HEK293 (cell line): ENCODE data around the gene TMEM179.

Source experiments
- CTCF ChIA-PET: fragments of 350-600 bp; formaldehyde crosslinking; extraction: SDS; loops from one replicate; lab custom pipeline; 2021; ENCODE audit warnings: antibody characterized with exemption; lab: Yijun Ruan, JAX
- POLR2A ChIA-PET: fragments of 300-600 bp; formaldehyde crosslinking; extraction: SDS; loops from one replicate; lab custom pipeline; 2020; ENCODE audit warnings: antibody characterized with exemption, inconsistent platforms; lab: Yijun Ruan, JAX
- H3K27ac ChIP-seq: fragments of 200-500 bp; sonication (Bioruptor generic); 2 replicates; pipeline ENCODE4 v1.5.1; 2014; ENCODE audit warnings: low read depth, low read length, control low read depth, inconsistent platforms; ENCODE audit errors: extremely low read depth
- H3K36me3 ChIP-seq, 2 experiments: fragments of 200-500 bp in 1 of 2; sonication (Bioruptor generic) in 1 of 2; 1 replicate in 1 of 2; 2 replicates in 1 of 2; pipeline ENCODE4 v1.5.1; 2014 to 2017; ENCODE audit warnings: inconsistent platforms in 2 of 2, low read length in 2 of 2; ENCODE audit not compliant: control insufficient read depth in 2 of 2, insufficient read depth in 1 of 2
- H3K4me1 ChIP-seq: fragments of 200-500 bp; sonication (Bioruptor generic); 2 replicates; pipeline ENCODE4 v1.5.1; 2014; ENCODE audit warnings: mild to moderate bottlenecking, low read length, inconsistent platforms; ENCODE audit not compliant: control insufficient read depth, insufficient read depth
- H3K4me3 ChIP-seq: 2 replicates; pipeline ENCODE4 v1.5.1; 2011; ENCODE audit warnings: low read depth, mild to moderate bottlenecking, control low read depth, low read length, moderate library complexity
- H3K9me3 ChIP-seq: fragments of 200-500 bp; sonication (Bioruptor generic); 2 replicates; pipeline ENCODE4 v1.5.1; 2014; ENCODE audit warnings: low read depth, low read length, inconsistent platforms; ENCODE audit not compliant: control insufficient read depth, insufficient read depth
- ATF2 ChIP-seq: fragments of 450-650 bp; formaldehyde crosslinking; IDR thresholded peaks from 2 replicates; pipeline ENCODE4 v1.5.1; 2016; ENCODE audit warnings: missing biosample characterization, missing genetic modification characterization, low read depth
- BCL11B ChIP-seq: fragments of 450-650 bp; formaldehyde crosslinking; IDR thresholded peaks from 2 replicates; pipeline ENCODE4 v1.5.1; 2016; ENCODE audit warnings: low read depth, missing biosample characterization, missing genetic modification characterization
- ELK4 ChIP-seq: IDR thresholded peaks from 2 replicates; pipeline ENCODE4 v1.6.1; 2011; ENCODE audit warnings: mild to moderate bottlenecking, low read depth, low read length, borderline replicate concordance
- GLI4 ChIP-seq: fragments of 450-650 bp; formaldehyde crosslinking; IDR thresholded peaks from 2 replicates; pipeline ENCODE4 v1.5.1; 2016; ENCODE audit warnings: missing biosample characterization, missing genetic modification characterization
- HIC1 ChIP-seq: fragments of 450-650 bp; formaldehyde crosslinking; IDR thresholded peaks from 2 replicates; pipeline ENCODE4 v1.5.1; 2016; ENCODE audit warnings: missing biosample characterization, missing genetic modification characterization
- KLF1 ChIP-seq: fragments of 450-650 bp; formaldehyde crosslinking; IDR thresholded peaks from 2 replicates; pipeline ENCODE4 v1.5.1; 2016; ENCODE audit warnings: missing biosample characterization, missing genetic modification characterization
- MZF1 ChIP-seq: fragments of 450-650 bp; formaldehyde crosslinking; IDR thresholded peaks from 2 replicates; pipeline ENCODE4 v1.5.1; 2017; ENCODE audit warnings: missing biosample characterization, missing genetic modification characterization, borderline replicate concordance
- REPIN1 ChIP-seq: fragments of 450-650 bp; formaldehyde crosslinking; IDR thresholded peaks from 2 replicates; pipeline ENCODE4 v1.5.1; 2017; ENCODE audit warnings: missing biosample characterization, missing genetic modification characterization, low read depth
- TRIM28 ChIP-seq: IDR thresholded peaks from 2 replicates; pipeline ENCODE4 v1.6.1; 2011; ENCODE audit warnings: low read length, control low read depth, borderline replicate concordance
- ZBTB26 ChIP-seq: fragments of 450-650 bp; formaldehyde crosslinking; optimal IDR thresholded peaks from 2 replicates; pipeline ENCODE3; 2016; ENCODE audit warnings: missing biosample characterization, mild to moderate bottlenecking, missing genetic modification characterization
- ZBTB44 ChIP-seq: fragments of 450-650 bp; IDR thresholded peaks from 2 replicates; pipeline ENCODE4 v1.5.1; 2018; ENCODE audit warnings: missing biosample characterization, mild to moderate bottlenecking, missing genetic modification characterization
- ZFP41 ChIP-seq: fragments of 450-650 bp; formaldehyde crosslinking; IDR thresholded peaks from 2 replicates; pipeline ENCODE4 v1.5.1; 2016; ENCODE audit warnings: missing biosample characterization, missing genetic modification characterization, borderline replicate concordance
- ZNF221 ChIP-seq: fragments of 450-650 bp; formaldehyde crosslinking; IDR thresholded peaks from 2 replicates; pipeline ENCODE4 v1.5.1; 2017; ENCODE audit warnings: missing biosample characterization, missing genetic modification characterization, borderline replicate concordance
- ZNF239 ChIP-seq: fragments of 450-650 bp; formaldehyde crosslinking; IDR thresholded peaks from 2 replicates; pipeline ENCODE4 v1.5.1; 2016; ENCODE audit warnings: missing biosample characterization, missing genetic modification characterization
- ZNF248 ChIP-seq: fragments of 450-650 bp; formaldehyde crosslinking; IDR thresholded peaks from 2 replicates; pipeline ENCODE4 v1.5.1; 2017; ENCODE audit warnings: missing biosample characterization, missing genetic modification characterization
- ZNF274 ChIP-seq, 2 experiments: fragments of 200-500 bp in 1 of 2; fragments of 450-650 bp in 1 of 2; sonication (Bioruptor generic) in 1 of 2; formaldehyde crosslinking in 1 of 2; IDR thresholded peaks; 2 replicates each; pipeline versions ENCODE4 v1.5.1 to v1.6.1; 2014 to 2016; ENCODE audit warnings: borderline replicate concordance in 1 of 2, inconsistent platforms in 1 of 2, low read length in 1 of 2, missing biosample characterization in 1 of 2, missing genetic modification characterization in 1 of 2
- ZNF324 ChIP-seq: fragments of 450-650 bp; formaldehyde crosslinking; IDR thresholded peaks from 2 replicates; pipeline ENCODE4 v1.5.1; 2016; ENCODE audit warnings: missing biosample characterization, missing genetic modification characterization
- ZNF404 ChIP-seq: fragments of 450-650 bp; formaldehyde crosslinking; IDR thresholded peaks from 2 replicates; pipeline ENCODE4 v1.5.1; 2017; ENCODE audit warnings: missing biosample characterization, missing genetic modification characterization
- ZNF48 ChIP-seq: fragments of 450-650 bp; formaldehyde crosslinking; IDR thresholded peaks from 2 replicates; pipeline ENCODE4 v1.5.1; 2016; ENCODE audit warnings: missing biosample characterization, missing genetic modification characterization
- ZNF513 ChIP-seq: fragments of 450-650 bp; IDR thresholded peaks from 2 replicates; pipeline ENCODE4 v1.5.1; 2018; ENCODE audit warnings: missing biosample characterization, missing genetic modification characterization
- ZNF548 ChIP-seq: fragments of 450-650 bp; formaldehyde crosslinking; IDR thresholded peaks from 2 replicates; pipeline ENCODE4 v1.5.1; 2016; ENCODE audit warnings: missing biosample characterization, missing genetic modification characterization
- ZNF596 ChIP-seq: fragments of 450-650 bp; IDR thresholded peaks from 2 replicates; pipeline ENCODE4 v1.5.0; 2018; ENCODE audit warnings: missing biosample characterization, mild to moderate bottlenecking, missing genetic modification characterization, moderate library complexity
- ZNF626 ChIP-seq: fragments of 450-650 bp; sonication (Bioruptor Pico); formaldehyde crosslinking; IDR thresholded peaks from 2 replicates; pipeline ENCODE4 v1.5.1; 2018; ENCODE audit warnings: missing biosample characterization, missing genetic modification characterization, inconsistent platforms
- ZNF664 ChIP-seq: fragments of 450-650 bp; formaldehyde crosslinking; IDR thresholded peaks from 2 replicates; pipeline ENCODE4 v1.5.1; 2016; ENCODE audit warnings: missing biosample characterization, missing genetic modification characterization
- ZNF670 ChIP-seq: fragments of 450-650 bp; formaldehyde crosslinking; IDR thresholded peaks from 2 replicates; pipeline ENCODE4 v1.5.1; 2016; ENCODE audit warnings: missing biosample characterization, missing genetic modification characterization, low read depth

TMEM179 gene

GRCh38 chr14:104548802-104549535 is 55.6 kb downstream of the TMEM179 start:
- ChIA-PET POLR2A (no interaction called here), CTCF (interaction anchor here (0.5 kb wide), 1 partner anchor 15 kb away, joined by 7 read pairs; no protein-coding TSS in a partner anchor)
- Histone ChIP-seq H3K9me3 (no peaks in the 10 kb centered on the region), H3K36me3 (no peaks in the 10 kb centered on the region), H3K4me3 (no peak overlapping the region), H3K27ac (no peak overlapping the region), H3K4me1 (no peaks in the 10 kb centered on the region)
- no peak for TF ChIP-seq ZNF513
- TF ChIP-seq GLI4 (tag by site-specific recombination), result no peak
- no peak for TF ChIP-seq ZBTB44 (tag by site-specific recombination)
- no peak for TF ChIP-seq ZNF48 (tag by site-specific recombination)
- TF ChIP-seq ELK4, result no peak
- TF ChIP-seq ZNF239 (tag by site-specific recombination), result no peak
- TF ChIP-seq ZNF274 (IDR thresholded peaks at IDR 0.05; ENCODE audit: low read length), result no peak
- TF ChIP-seq ZNF274 (tag by site-specific recombination; IDR thresholded peaks at IDR 0.05; ENCODE audit: borderline replicate concordance), result no peak
- no peak for TF ChIP-seq ZNF248
- no peak for TF ChIP-seq BCL11B (tag by site-specific recombination)
- no peak for TF ChIP-seq ZNF548 (tag by site-specific recombination)
- TF ChIP-seq HIC1 (tag by site-specific recombination), result no peak
- TF ChIP-seq TRIM28, result no peak
- TF ChIP-seq ZNF221 (tag by site-specific recombination), result no peak

- ChIA-PET CTCF (interaction anchor here (0.5 kb wide), 1 partner anchor 16 kb away, joined by 7 read pairs; no protein-coding TSS in a partner anchor), POLR2A (no interaction called here)
- no peak overlapping the region for H3K4me3 ChIP-seq
- H3K4me1 ChIP-seq, result no peaks in the 10 kb centered on the region
- no peak overlapping the region for H3K27ac ChIP-seq
- no peaks in the 10 kb centered on the region for H3K36me3 ChIP-seq
- no peaks in the 10 kb centered on the region for H3K9me3 ChIP-seq
- TF ChIP-seq REPIN1, result no peak
- no peak for TF ChIP-seq ZNF596 (tag by site-specific recombination)
- no peak for TF ChIP-seq ZFP41 (tag by site-specific recombination)
- no peak for TF ChIP-seq ZNF324 (tag by site-specific recombination)
- TF ChIP-seq ZNF670 (tag by site-specific recombination), result no peak
- TF ChIP-seq ZNF626 (tag by site-specific recombination), result no peak
- TF ChIP-seq MZF1, result no peak
- no peak for TF ChIP-seq ZNF404 (tag by site-specific recombination)
- TF ChIP-seq ATF2 (tag by site-specific recombination), result no peak
- no peak for TF ChIP-seq KLF1 (tag by site-specific recombination)
- TF ChIP-seq ZNF664 (tag by site-specific recombination), result no peak
- TF ChIP-seq ZBTB26 (tag by site-specific recombination), result no peak
These were observed 56.4 kb downstream of the TMEM179 start for GRCh38 chr14:104547998-104548700.
